A673 (cell line): ENCODE results near the gene CDK5RAP2.

ENCODE experiments used
- CTCF ChIP-seq: fragments of 300-800, 200-600 bp; sonication (generic); conservative IDR thresholded peaks from 2 replicates; pipeline ENCODE4 v1.5.1; 2017; ENCODE audit warnings: low read depth, mild to moderate bottlenecking, antibody characterized with exemption, low read length, moderate library complexity, mixed read lengths
- EZH2 ChIP-seq: fragments of 200-600 bp; sonication (generic); IDR thresholded peaks from 2 replicates; pipeline ENCODE4 v1.6.1; 2017; ENCODE audit warnings: borderline replicate concordance, low read depth, mild to moderate bottlenecking, mixed read lengths, antibody characterized with exemption, low read length; ENCODE audit not compliant: poor library complexity, severe bottlenecking

DNA sequence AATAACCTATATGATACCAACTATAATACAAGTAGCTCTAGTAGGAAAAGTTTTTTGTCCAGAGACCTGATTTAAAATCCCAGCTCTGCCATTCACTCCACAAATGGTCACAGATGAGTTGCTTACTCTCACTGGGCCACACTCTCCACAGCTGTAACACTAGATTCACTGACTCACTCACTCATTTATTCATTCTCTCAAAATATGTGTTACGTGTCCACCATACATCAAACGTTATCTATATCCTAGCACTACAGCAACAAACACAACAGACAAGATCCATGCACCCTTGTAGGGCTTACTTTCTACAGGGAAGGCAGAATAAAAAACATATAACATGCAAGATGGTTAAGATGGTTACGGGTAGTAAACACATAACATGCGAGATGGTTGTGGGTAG lies 146.3 kb downstream of the CDK5RAP2 start:
- no peak for TF ChIP-seq CTCF
- no peak for TF ChIP-seq EZH2
